HG02759 (cell line): Measurements from ENCODE around the gene PCDHA1.

Source experiments
- ATAC-seq: cut with Tn5 transposase; IDR thresholded peaks from one replicate; pipeline ENCODE4 v1.9.1; 2021; ENCODE audit warnings: mild to moderate bottlenecking, moderate library complexity; ENCODE audit not compliant: unreplicated experiment

The PCDHA1 gene

DNA sequence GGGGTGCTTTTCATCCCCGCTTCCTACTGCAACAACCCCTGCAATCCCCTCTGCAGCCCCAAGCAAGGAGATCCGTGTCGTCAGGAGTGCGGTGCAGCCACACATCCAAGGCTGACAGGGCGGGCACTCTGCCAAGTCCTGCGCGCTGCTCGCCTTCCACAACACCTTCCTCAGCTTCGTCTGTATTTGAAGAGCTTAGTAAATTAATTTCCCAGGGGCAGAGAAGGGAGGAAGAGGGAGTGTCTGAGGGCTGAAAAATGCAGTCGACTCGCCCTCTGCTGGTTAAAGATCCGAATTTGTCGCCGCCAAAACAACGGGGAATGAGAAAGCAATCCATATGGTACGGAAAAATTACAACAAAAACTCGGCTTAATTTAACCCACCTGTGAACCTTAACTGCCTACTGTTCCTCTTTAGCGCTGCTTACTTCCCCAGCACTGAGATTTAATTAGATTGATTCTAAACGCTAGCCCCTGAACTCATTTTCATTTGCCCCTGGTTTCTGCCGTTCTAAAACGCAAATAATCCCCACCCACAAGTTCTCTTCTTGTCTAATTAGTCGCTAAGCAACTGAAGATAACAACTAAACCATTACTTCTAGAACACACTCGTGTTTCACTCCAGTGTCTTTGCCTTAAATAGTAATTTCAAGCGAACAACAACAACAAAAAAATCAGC, 254.3 kb downstream of the PCDHA1 start:
- ATAC-seq: no peak

GRCh38 chr5:141040771-141041426, 255.0 kb downstream of the PCDHA1 start:
- ATAC-seq: peak; percentile 76

DNA sequence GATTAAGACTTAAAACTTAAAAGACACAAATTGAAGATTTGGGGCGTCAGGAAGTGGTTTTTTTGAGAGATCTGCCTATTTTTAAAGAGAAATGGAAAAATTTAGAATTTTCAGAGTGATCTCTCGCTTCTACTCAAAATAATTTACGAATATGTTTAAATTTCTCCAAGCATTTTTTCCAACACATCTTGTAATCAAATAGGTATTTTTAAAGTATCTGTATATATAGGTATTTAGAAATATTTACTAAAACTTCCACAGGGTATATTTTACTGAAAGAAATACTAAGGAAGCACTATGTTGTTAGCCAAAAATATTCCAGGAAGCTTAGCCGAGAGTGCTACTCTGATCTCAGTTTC, 255.5 kb downstream of the PCDHA1 start:
- ATAC-seq: no peak

- no peak for ATAC-seq
Observed at GRCh38 chr5:141042555-141042954, 256.6 kb downstream of the PCDHA1 start.

GRCh38 chr5:141050622-141051520, 264.9 kb downstream of the PCDHA1 start, which contains the start of gene PCDHB1:
TSS of gene PCDHB1 (plus strand) at chr5:141051374. CDS start at chr5:141051471, 97 bp downstream.
- ATAC-seq: no peak

DNA sequence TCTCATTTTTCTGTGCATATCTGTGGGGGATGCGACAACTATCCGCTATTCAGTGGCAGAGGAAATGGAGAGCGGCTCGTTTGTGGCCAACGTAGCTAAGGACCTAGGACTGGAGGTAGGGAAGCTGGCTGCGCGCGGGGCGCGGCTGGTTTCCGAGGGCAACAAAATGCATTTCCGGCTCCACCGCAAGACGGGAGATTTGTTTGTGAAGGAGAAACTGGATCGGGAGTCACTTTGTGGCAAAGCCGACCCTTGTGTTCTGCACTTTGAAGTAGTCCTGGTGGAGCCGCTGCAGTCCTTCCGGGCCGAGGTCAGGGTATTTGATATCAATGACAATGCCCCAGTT, 265.6 kb downstream of the PCDHA1 start:
- no peak for ATAC-seq
